Endothelial cell (in vitro differentiated cells): ENCODE data around the gene SELENOO. TPM values are rescaled to one million over a fixed set of nuclear protein-coding genes. Genes with fewer than 3 reads are reported as not detected.
A peak's percentile ranks its signal among the peaks of the same experiment; 100 is the strongest.

Experiments used
- DNase-seq: peaks from one replicate; pipeline ENCODE4 v3.0.0; 2021; ENCODE audit warnings: low spot score
- H3K27ac Mint-ChIP-seq: one replicate; pipeline ENCODE4 v1.8.0; 2021; ENCODE audit warnings: mixed read lengths, inconsistent platforms; ENCODE audit not compliant: unreplicated experiment
- H3K27me3 Mint-ChIP-seq: one replicate; pipeline ENCODE4 v1.8.0; 2021; ENCODE audit warnings: mild to moderate bottlenecking, moderate library complexity, mixed read lengths, inconsistent platforms; ENCODE audit not compliant: unreplicated experiment
- H3K36me3 Mint-ChIP-seq: one replicate; pipeline ENCODE4 v1.8.0; 2021; ENCODE audit warnings: mild to moderate bottlenecking, low read depth, mixed read lengths, inconsistent platforms; ENCODE audit not compliant: unreplicated experiment
- H3K4me1 Mint-ChIP-seq: one replicate; pipeline ENCODE4 v1.8.0; 2021; ENCODE audit warnings: mild to moderate bottlenecking, mixed read lengths, inconsistent platforms; ENCODE audit not compliant: unreplicated experiment
- H3K4me3 Mint-ChIP-seq: one replicate; pipeline ENCODE4 v1.8.0; 2021; ENCODE audit warnings: mild to moderate bottlenecking, mixed read lengths, inconsistent platforms; ENCODE audit not compliant: unreplicated experiment
- H3K9me3 Mint-ChIP-seq: one replicate; pipeline ENCODE4 v1.8.0; 2021; ENCODE audit warnings: mixed read lengths, inconsistent platforms; ENCODE audit not compliant: unreplicated experiment
- CTCF ChIP-seq: fragments of 200-600 bp; sonication (generic); IDR thresholded peaks from one replicate; pipeline ENCODE4 v1.5.0; 2021; ENCODE audit warnings: antibody characterized with exemption; ENCODE audit not compliant: unreplicated experiment
- total RNA-seq: library from RNA; stranded (reverse); fragmentation: NEBNext Ultra II Directional; extraction: Animal tissue kit (Norgen Biotek cat#: 25700); gene quantifications from one replicate; pipeline ENCODE4 v1.2.1, GENCODE V29; 2021; ENCODE audit not compliant: unreplicated experiment

Gene SELENOO
- total RNA-seq, 1 donor from 2014 or later, result 18.7 TPM

DNA sequence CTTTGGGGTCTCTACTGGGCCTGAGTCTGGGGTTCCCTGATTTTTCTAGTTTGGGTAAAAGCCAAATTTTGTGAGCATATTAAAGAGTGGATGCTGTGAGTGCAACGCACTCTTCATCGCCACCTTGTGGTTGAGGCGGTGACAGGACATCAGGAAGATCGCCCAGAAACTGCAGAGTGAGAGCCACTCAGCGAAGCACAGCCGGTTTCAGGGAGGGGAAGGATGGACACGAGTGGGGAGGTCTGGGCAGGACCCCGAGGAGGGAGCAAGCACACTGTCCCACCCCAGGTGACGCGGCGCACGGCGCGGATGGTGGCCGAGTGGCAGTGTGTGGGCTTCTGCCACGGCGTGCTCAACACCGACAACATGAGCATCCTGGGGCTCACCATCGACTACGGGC, 9.1 kb downstream of the SELENOO start:
- H3K27ac Mint-ChIP-seq, result no peak overlapping the region
- no peaks in the 10 kb centered on the region for H3K4me1 Mint-ChIP-seq
- peak; percentile 80 for TF ChIP-seq CTCF
- peak overlapping the region; percentile 61 for H3K4me3 Mint-ChIP-seq
- no peaks in the 10 kb centered on the region for H3K9me3 Mint-ChIP-seq
- DNase-seq, result peak; percentile 69
- H3K27me3 Mint-ChIP-seq, result peaks cover 9% of the 10 kb centered on the region
- peaks cover 30% of the 10 kb centered on the region for H3K36me3 Mint-ChIP-seq

DNA sequence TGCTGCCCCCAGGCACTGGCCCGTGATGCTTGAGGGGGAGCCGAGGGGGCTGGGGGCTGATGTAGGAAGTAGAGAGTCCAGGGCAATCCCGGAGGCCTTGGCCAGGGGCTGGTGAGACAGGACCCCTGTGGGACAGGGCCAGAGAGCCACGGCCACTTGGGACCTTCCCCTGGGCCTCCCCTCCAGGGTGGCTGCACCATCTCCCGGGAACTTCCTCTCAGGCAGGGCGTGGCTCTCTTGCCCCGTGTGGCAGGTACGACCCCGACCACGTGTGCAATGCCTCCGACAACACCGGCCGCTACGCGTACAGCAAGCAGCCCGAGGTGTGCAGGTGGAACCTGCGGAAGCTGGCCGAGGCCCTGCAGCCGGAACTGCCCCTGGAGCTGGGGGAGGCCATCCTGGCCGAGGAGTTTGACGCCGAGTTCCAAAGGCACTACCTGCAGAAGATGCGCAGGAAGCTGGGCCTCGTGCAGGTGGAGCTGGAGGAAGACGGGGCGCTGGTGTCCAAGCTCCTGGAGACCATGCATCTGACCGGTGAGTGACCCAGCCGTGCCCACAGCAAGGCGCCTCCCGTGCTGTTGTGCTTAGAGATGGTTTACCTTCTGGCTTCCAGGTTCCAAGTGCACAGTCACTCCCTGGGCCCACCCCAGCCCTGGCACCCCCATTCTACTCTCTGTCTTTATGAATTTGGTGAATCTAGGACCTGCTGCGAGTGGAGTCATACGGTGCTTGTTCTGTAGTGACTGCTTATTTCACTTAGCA, 9.7 kb downstream of the SELENOO start:
- no peak for DNase-seq
- no peak for TF ChIP-seq CTCF
- Mint-ChIP-seq H3K27ac (no peak overlapping the region), H3K9me3 (no peaks in the 10 kb centered on the region), H3K27me3 (peaks cover 9% of the 10 kb centered on the region), H3K36me3 (peaks cover 28% of the 10 kb centered on the region), H3K4me3 (no peak overlapping the region), H3K4me1 (no peaks in the 10 kb centered on the region)

DNA sequence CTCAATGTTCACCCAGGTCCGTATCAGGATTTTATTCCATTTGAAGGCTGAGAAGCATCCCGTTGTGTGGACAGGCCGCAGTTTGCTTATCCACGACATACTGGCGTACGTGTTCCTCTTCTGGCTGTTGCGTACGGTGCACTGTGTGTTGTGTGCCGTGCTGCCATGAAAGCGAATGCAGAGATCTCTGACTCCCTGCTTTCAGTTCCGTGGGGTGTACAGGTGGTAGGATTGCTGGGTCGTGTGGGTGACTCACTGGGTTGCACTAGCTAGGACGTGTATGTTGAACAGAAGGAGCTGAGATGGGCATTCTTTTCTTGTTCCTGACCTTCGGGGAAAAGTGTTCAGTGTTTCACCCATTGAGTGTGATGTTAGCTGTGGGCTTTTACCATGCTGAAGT, 10.3 kb downstream of the SELENOO start:
- no peaks in the 10 kb centered on the region for H3K4me1 Mint-ChIP-seq
- TF ChIP-seq CTCF, result no peak
- H3K4me3 Mint-ChIP-seq, result peak overlapping the region; percentile 77
- no peak overlapping the region for H3K27ac Mint-ChIP-seq
- no peak for DNase-seq
- H3K36me3 Mint-ChIP-seq, result peaks cover 32% of the 10 kb centered on the region
- peaks cover 9% of the 10 kb centered on the region for H3K27me3 Mint-ChIP-seq
- no peaks in the 10 kb centered on the region for H3K9me3 Mint-ChIP-seq

DNA sequence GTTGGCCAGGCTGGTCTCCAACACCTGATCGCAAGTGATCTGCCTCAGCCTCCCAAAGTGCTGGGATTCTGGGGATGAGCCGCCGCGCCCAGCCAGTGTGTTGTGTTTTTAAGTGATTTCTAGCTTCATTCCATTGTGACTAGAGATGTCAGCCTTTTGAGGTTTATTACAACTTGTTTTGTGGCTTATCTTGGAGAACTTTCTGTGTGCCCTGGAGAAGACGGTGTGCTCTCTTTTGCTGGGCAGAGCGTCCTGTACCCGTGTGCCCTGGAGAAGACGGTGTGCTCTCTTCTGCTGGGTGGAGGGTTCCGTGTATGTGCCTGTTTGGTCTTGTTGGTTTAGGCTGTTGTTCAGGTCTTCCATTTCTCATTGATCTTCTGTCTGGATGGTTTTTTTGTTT, 12.5 kb downstream of the SELENOO start:
- peak overlapping the region; percentile 63 for H3K4me3 Mint-ChIP-seq

More for the DNA sequence above, 12.5 kb downstream of the SELENOO start:
- TF ChIP-seq CTCF, result no peak
- Mint-ChIP-seq H3K4me1 (no peaks in the 10 kb centered on the region), H3K36me3 (peaks cover 37% of the 10 kb centered on the region), H3K27ac (no peak overlapping the region), H3K27me3 (peaks cover 12% of the 10 kb centered on the region), H3K9me3 (no peaks in the 10 kb centered on the region)
- no peak for DNase-seq
